Neural cell (in vitro differentiated cells): ENCODE data around the gene CDC37L1. TPM values are rescaled to one million over a fixed set of nuclear protein-coding genes. Genes with fewer than 3 reads are reported as not detected.

ENCODE experiments used
- H2AFZ ChIP-seq: fragments of 200-600, 300-800 bp; sonication (generic), shearing (Covaris generic); 2 replicates; pipeline ENCODE4 v1.6.0; 2014; ENCODE audit warnings: low read depth, mild to moderate bottlenecking, antibody characterized with exemption, low read length, moderate library complexity
- H3F3A ChIP-seq: fragments of 200-600 bp; shearing (Covaris generic); 2 replicates; pipeline ENCODE4 v1.6.1; 2016; ENCODE audit warnings: mild to moderate bottlenecking, moderate library complexity, mixed read lengths, antibody characterized with exemption, low read length; ENCODE audit not compliant: insufficient read depth, poor library complexity, severe bottlenecking
- H3K27ac ChIP-seq: fragments of 200-600, 300-800 bp; sonication (generic), shearing (Covaris generic); 2 replicates; pipeline ENCODE4 v1.5.1; 2014; ENCODE audit warnings: mild to moderate bottlenecking, low read length, moderate library complexity
- H3K27me3 ChIP-seq: fragments of 300-800, 200-600 bp; sonication (generic), shearing (Covaris generic); 2 replicates; pipeline ENCODE4 v1.6.0; 2014; ENCODE audit warnings: mild to moderate bottlenecking, low read depth, low read length, moderate library complexity; ENCODE audit not compliant: insufficient read depth
- H3K36me3 ChIP-seq: fragments of 300-800, 200-600 bp; sonication (generic), shearing (Covaris generic); 2 replicates; pipeline ENCODE4 v1.5.1; 2014; ENCODE audit warnings: mild to moderate bottlenecking, antibody characterized with exemption, low read length, moderate library complexity; ENCODE audit not compliant: insufficient read depth
- H3K4me2 ChIP-seq: fragments of 300-800, 200-600 bp; sonication (generic), shearing (Covaris generic); 2 replicates; pipeline ENCODE4 v1.6.0; 2014; ENCODE audit warnings: mild to moderate bottlenecking, low read length
- H3K4me3 ChIP-seq: fragments of 300-800, 200-600 bp; sonication (generic), shearing (Covaris generic); 2 replicates; pipeline ENCODE4 v1.5.1; 2014; ENCODE audit warnings: mild to moderate bottlenecking, low read length, moderate library complexity
- H3K79me2 ChIP-seq: fragments of 200-600 bp; shearing (Covaris generic); replicated peaks from 2 replicates; pipeline ENCODE4 v1.6.0; 2014; ENCODE audit warnings: mild to moderate bottlenecking, low read length, moderate library complexity; ENCODE audit not compliant: insufficient read depth
- H3K9ac ChIP-seq: fragments of 300-800, 200-600 bp; sonication (generic), shearing (Covaris generic); 2 replicates; pipeline ENCODE4 v1.6.1; 2016; ENCODE audit warnings: mild to moderate bottlenecking, low read length, mixed read lengths
- H3K9me2 ChIP-seq: fragments of 200-600 bp; shearing (Covaris generic); 2 replicates; pipeline ENCODE4 v1.6.1; 2016; ENCODE audit warnings: mild to moderate bottlenecking, low read length, mixed read lengths; ENCODE audit not compliant: insufficient read depth
- H3K9me3 ChIP-seq: fragments of 200-600, 300-800 bp; sonication (generic), shearing (Covaris generic); 2 replicates; pipeline ENCODE4 v1.6.1; 2016; ENCODE audit warnings: mild to moderate bottlenecking, mixed run types, low read length, moderate library complexity, mixed read lengths
- H4K20me1 ChIP-seq: fragments of 200-600 bp; shearing (Covaris generic); 2 replicates; pipeline ENCODE4 v1.6.1; 2016; ENCODE audit warnings: mild to moderate bottlenecking, mixed run types; ENCODE audit not compliant: insufficient read depth
- CTCF ChIP-seq: fragments of 450-650 bp; IDR thresholded peaks from 2 replicates; pipeline ENCODE4 v1.5.1; 2014; ENCODE audit warnings: antibody characterized with exemption, mild to moderate bottlenecking, moderate library complexity; ENCODE audit not compliant: poor library complexity, severe bottlenecking
- EP300 ChIP-seq: fragments of 450-650 bp; conservative IDR thresholded peaks from 2 replicates; pipeline ENCODE4 v1.6.1; 2014; ENCODE audit warnings: antibody characterized with exemption, mild to moderate bottlenecking, moderate library complexity; ENCODE audit not compliant: poor library complexity, severe bottlenecking
- EZH2 ChIP-seq: fragments of 200-600, 300-800 bp; shearing (Covaris generic), sonication (generic); IDR thresholded peaks from 2 replicates; pipeline ENCODE4 v1.6.1; 2014; ENCODE audit warnings: antibody characterized with exemption, low read length, borderline replicate concordance, mild to moderate bottlenecking; ENCODE audit not compliant: insufficient read depth, poor library complexity, severe bottlenecking
- MXI1 ChIP-seq: fragments of 450-650 bp; conservative IDR thresholded peaks from 2 replicates; pipeline ENCODE4 v1.6.1; 2014; ENCODE audit warnings: antibody characterized with exemption, mild to moderate bottlenecking; ENCODE audit not compliant: poor library complexity, severe bottlenecking
- POLR2AphosphoS5 ChIP-seq: IDR thresholded peaks from 2 replicates; pipeline ENCODE4 v1.6.1; 2012
- RAD21 ChIP-seq: fragments of 450-650 bp; conservative IDR thresholded peaks from 2 replicates; pipeline ENCODE4 v1.6.1; 2014; ENCODE audit warnings: antibody characterized with exemption, mild to moderate bottlenecking, moderate library complexity
- REST ChIP-seq: IDR thresholded peaks from 2 replicates; pipeline ENCODE4 v1.6.1; 2012; ENCODE audit warnings: borderline replicate concordance
- SMC3 ChIP-seq: fragments of 450-650 bp; conservative IDR thresholded peaks from 2 replicates; pipeline ENCODE4 v1.6.1; 2014; ENCODE audit warnings: antibody characterized with exemption, mild to moderate bottlenecking, moderate library complexity; ENCODE audit not compliant: poor library complexity
- TAF1 ChIP-seq: IDR thresholded peaks from 2 replicates; pipeline ENCODE4 v1.6.1; 2012; ENCODE audit warnings: low read depth
- polyA plus RNA-seq: library from polyadenylated mRNA; depleted of rRNA; stranded (reverse); fragments of >200 nt; gene quantifications from 2 replicates; pipeline ENCODE4 v1.2.3, GENCODE V29; 2014

Gene CDC37L1
- polyA plus RNA-seq, 1 donor from 2014 or later = 34.7 TPM

GRCh38 chr9:4717815-4718214 is 38.4 kb downstream of the CDC37L1 start (continued):
- TF ChIP-seq MXI1 = no peak
- no peak for TF ChIP-seq EZH2

DNA sequence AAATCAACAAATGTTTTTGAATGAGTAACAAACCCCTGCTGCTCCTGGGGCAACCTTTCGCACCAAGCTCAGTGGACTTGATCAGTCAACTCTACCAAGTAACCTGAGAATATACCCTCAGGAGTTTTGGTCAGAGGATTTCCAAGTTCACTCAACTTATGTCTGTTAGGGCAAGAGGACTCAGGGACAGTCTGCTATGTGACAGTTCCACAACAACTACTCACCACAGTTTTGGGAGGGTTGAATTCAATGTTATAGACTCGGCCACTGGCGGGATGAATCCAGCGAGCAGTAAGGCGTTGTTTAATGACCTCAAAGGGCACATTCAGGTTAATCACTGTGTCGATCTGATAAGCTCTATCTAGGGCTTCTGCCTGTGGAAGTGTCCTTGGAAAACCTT is 39.5 kb downstream of the CDC37L1 start:
- Histone ChIP-seq H3K9ac (no peak overlapping the region), H3K27me3 (no peaks in the 10 kb centered on the region), H3K9me3 (no peaks in the 10 kb centered on the region), H2AFZ (no peak overlapping the region), H3K4me2 (no peak overlapping the region), H3F3A (no peaks in the 10 kb centered on the region), H3K79me2 (peaks cover 6% of the 10 kb centered on the region), H3K9me2 (no peaks in the 10 kb centered on the region), H3K36me3 (peaks cover 12% of the 10 kb centered on the region), H3K27ac (no peak overlapping the region), H4K20me1 (no peaks in the 10 kb centered on the region), H3K4me3 (no peak overlapping the region)
- TF ChIP-seq EP300 (no peak), POLR2AphosphoS5 (no peak), REST (no peak), MXI1 (no peak), TAF1 (no peak), SMC3 (no peak), EZH2 (no peak), CTCF (no peak), RAD21 (no peak)

- H3K9me3 ChIP-seq = no peaks in the 10 kb centered on the region
- H3F3A ChIP-seq = no peaks in the 10 kb centered on the region
- no peaks in the 10 kb centered on the region for H3K9me2 ChIP-seq
- no peak overlapping the region for H3K4me3 ChIP-seq
- no peak overlapping the region for H3K27ac ChIP-seq
- H3K27me3 ChIP-seq = no peaks in the 10 kb centered on the region
- no peak for TF ChIP-seq MXI1
- TF ChIP-seq EZH2 = no peak
- no peak for TF ChIP-seq SMC3
- no peak for TF ChIP-seq TAF1
- no peak for TF ChIP-seq REST
- no peak for TF ChIP-seq CTCF
- no peak for TF ChIP-seq POLR2AphosphoS5
- TF ChIP-seq RAD21 = no peak
- H3K36me3 ChIP-seq = peaks cover 12% of the 10 kb centered on the region
- no peak overlapping the region for H2AFZ ChIP-seq
- H3K4me2 ChIP-seq = no peak overlapping the region
- H3K79me2 ChIP-seq = peaks cover 6% of the 10 kb centered on the region
- no peak overlapping the region for H3K9ac ChIP-seq
- no peaks in the 10 kb centered on the region for H4K20me1 ChIP-seq
These were observed 42.4 kb downstream of the CDC37L1 start for GRCh38 chr9:4721736-4722135.
